Keratinocyte (primary cell): ENCODE results near the gene DGCR8.

ENCODE experiments used
- CTCF ChIP-seq, 3 experiments: IDR thresholded peaks in 1 of 3; conservative IDR thresholded peaks in 1 of 3; optimal IDR thresholded peaks in 1 of 3; 2 replicates in 2 of 3; 3 replicates in 1 of 3; pipeline versions ENCODE3 to v1.5.1; 2011; ENCODE audit warnings: low read length in 3 of 3, mild to moderate bottlenecking in 3 of 3, moderate library complexity in 2 of 3, control low read depth in 1 of 3, inconsistent platforms in 1 of 3; ENCODE audit not compliant: insufficient read depth in 2 of 3; ENCODE audit errors: extremely low read depth in 1 of 3
- EZH2 ChIP-seq: IDR thresholded peaks from one replicate; pipeline ENCODE4 v1.6.1; 2012; ENCODE audit warnings: inconsistent platforms, mild to moderate bottlenecking, low read length, moderate library complexity

GRCh38 chr22:20086101-20086599 lies 6.1 kb downstream of the DGCR8 start:
- TF ChIP-seq CTCF (optimal IDR thresholded peaks at IDR 0.05 in 1 of 3, IDR thresholded peaks at IDR 0.05 in 1 of 3, conservative IDR thresholded peaks at IDR 0.05 in 1 of 3; ENCODE audit: extremely low read depth in 1 of 3, insufficient read depth in 2 of 3, low read length in 3 of 3): no peak
- TF ChIP-seq EZH2: no peak
